NCI-H345 (cell line): ENCODE measurements around the gene HEBP2.

ENCODE experiments used
- DNase-seq: peaks from one replicate; lab custom pipeline; 2025; lab: John Stamatoyannopoulos, UW

The HEBP2 gene

DNA sequence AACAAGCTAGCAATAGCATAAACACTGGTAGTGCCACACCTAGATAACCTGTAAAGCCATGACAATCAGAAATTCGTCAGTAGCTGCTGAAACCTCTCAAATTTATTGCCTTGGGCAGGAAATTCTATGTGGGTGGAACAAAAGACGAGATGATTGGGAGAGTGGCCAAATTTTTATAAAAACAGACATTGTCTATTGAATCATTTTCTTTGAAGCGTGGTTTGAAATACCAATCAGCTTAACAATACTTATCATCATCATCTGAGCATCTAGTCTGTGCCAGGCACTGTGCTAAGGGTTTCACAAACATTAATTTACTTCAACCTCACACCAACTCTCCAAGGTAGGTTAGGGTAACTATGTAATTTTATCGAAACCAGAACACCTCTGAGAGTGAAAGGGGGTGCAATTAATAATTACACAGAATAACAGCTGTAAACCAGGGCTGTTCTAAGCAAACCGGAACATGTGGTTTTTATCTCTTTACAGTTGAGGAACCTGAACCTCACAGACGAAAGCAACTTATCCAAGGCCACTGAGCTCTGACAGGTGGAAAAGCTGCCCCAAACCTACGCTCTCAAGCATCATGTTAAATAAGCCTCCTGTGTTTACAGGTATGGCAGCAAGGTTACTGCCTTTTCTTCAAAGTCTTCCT, 51.9 kb downstream of the HEBP2 start:
- peak; percentile 29 for DNase-seq

DNA sequence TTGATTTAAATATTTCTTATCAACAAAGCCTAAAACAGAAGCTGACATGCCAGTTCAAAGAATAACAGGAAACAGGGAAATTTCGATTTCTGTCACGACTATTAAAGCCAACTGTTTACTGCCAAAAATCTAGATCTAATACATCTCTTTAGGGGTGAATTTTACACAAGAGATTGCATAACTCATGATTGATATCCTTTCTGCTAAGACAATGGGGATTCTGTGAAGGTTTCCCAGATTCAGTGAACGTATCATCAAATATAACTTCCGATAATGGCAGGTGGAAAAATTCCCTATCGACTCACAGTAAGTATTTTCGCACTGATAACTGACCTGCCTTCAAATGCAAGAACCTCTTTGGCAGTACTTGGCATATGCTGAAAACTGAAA, 52.4 kb downstream of the HEBP2 start:
- DNase-seq, result no peak

GRCh38 chr6:138461647-138462046, 57.6 kb downstream of the HEBP2 start:
- no peak for DNase-seq

DNA sequence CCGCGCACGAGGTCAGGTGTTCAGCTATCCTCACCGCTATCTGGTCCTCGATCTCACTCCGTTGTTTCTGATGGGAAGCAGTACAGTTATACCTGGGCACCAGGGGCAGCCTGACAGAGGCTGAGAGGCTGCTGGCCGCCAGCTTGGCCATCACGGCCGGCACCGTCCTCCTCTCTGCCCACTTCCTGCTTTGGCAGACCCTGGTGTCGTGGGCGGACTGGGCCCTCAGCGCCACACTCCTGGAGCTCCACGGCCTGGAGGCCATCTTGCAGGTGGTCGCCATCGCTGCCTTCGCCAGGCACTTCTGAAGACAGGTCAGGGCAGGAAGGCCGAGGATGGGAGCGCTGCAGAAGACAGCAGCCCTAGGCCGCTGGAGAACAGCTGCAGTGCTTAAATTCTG, 60.1 kb downstream of the HEBP2 start:
- no peak for DNase-seq

GRCh38 chr6:138465007-138465645, 61.1 kb downstream of the HEBP2 start:
- no peak for DNase-seq

GRCh38 chr6:138467901-138468300, 63.9 kb downstream of the HEBP2 start:
- DNase-seq, result no peak

GRCh38 chr6:138468320-138469015, 64.4 kb downstream of the HEBP2 start:
- no peak for DNase-seq
